ACC112 (cell line): ENCODE results near the gene CLDN12.
"Not testable (repeated sequence)": the region's sequence is repeated elsewhere in the genome, so short reads cannot be mapped to it uniquely, and the experiment has no call there.

Source experiments
- H2AFZ ChIP-seq: fragments of 200-600 bp; sonication (generic); one replicate; pipeline ENCODE4 v1.6.0; 2017; ENCODE audit warnings: antibody characterized with exemption, low read length; ENCODE audit not compliant: unreplicated experiment
- H3K27ac ChIP-seq: fragments of 200-600 bp; sonication (generic); 2 replicates; pipeline ENCODE4 v1.5.1; 2014; ENCODE audit warnings: low read depth, mild to moderate bottlenecking, antibody characterized with exemption, low read length, moderate library complexity
- H3K27me3 ChIP-seq: fragments of 200-600 bp; sonication (generic); 2 replicates; pipeline ENCODE4 v1.6.1; 2014; ENCODE audit warnings: mild to moderate bottlenecking, antibody characterized with exemption, low read length, moderate library complexity, mixed read lengths; ENCODE audit not compliant: insufficient read depth
- H3K36me3 ChIP-seq: fragments of 200-600 bp; sonication (generic); 2 replicates; pipeline ENCODE4 v1.6.1; 2016; ENCODE audit warnings: mild to moderate bottlenecking, antibody characterized with exemption, low read length, moderate library complexity, mixed read lengths; ENCODE audit not compliant: insufficient read depth
- H3K4me1 ChIP-seq: fragments of 200-600 bp; sonication (generic); one replicate; pipeline ENCODE4 v1.6.1; 2016; ENCODE audit warnings: low read length, mixed read lengths; ENCODE audit not compliant: insufficient read depth, unreplicated experiment, control insufficient read depth
- H3K4me3 ChIP-seq: fragments of 200-600 bp; sonication (generic); 2 replicates; pipeline ENCODE4 v1.5.1; 2014; ENCODE audit warnings: mild to moderate bottlenecking, low read depth, low read length
- H3K79me2 ChIP-seq: fragments of 200-600 bp; sonication (generic); one replicate; pipeline ENCODE4 v1.6.0; 2016; ENCODE audit warnings: low read length; ENCODE audit not compliant: control insufficient read depth, unreplicated experiment, insufficient read depth

The CLDN12 gene

DNA sequence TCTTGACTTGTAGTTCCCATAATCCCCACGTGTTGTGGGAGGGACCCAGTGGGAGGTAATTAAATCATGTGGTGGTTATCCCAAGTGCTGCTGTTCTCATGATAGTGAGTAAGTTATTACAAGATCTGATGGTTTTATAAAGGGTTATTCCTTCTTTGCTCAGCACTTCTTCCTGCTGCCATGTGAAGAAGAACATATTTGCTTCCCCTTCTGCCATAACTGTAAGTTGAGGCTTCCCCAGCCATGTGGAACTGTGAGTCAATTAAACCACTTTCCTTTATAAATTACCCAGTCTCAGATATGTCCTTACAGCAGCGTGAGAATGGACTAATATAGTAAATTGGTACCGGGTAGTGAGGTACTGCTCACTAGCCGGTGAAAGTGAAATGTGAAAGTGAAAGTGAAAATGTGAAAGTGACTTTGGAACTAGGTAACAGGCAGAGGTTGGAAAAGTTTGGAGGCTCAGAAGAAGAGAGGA, 59.9 kb downstream of the CLDN12 start:
- Histone ChIP-seq H3K4me3 (peak overlapping the region; percentile 74), H2AFZ (peak overlapping the region; percentile 91), H3K27ac (peak overlapping the region; percentile 28; the same call in 1 of the 2 replicates)
- not testable (repeated sequence) for H3K36me3 ChIP-seq, H3K4me1 ChIP-seq, H3K27me3 ChIP-seq, H3K79me2 ChIP-seq
